HEK293 (cell line): Measurements from ENCODE around the gene GABRB2.

Experiments
- ATF2 ChIP-seq: fragments of 450-650 bp; formaldehyde crosslinking; IDR thresholded peaks from 2 replicates; pipeline ENCODE4 v1.5.1; 2016; ENCODE audit warnings: missing biosample characterization, missing genetic modification characterization, low read depth
- REST ChIP-seq: fragments of 450-650 bp; formaldehyde crosslinking; IDR thresholded peaks from 2 replicates; pipeline ENCODE4 v1.5.1; 2016; ENCODE audit warnings: missing biosample characterization, missing genetic modification characterization
- ZNF214 ChIP-seq: fragments of 450-650 bp; formaldehyde crosslinking; IDR thresholded peaks from 2 replicates; pipeline ENCODE4 v1.5.1; 2017; ENCODE audit warnings: missing biosample characterization, mild to moderate bottlenecking, missing genetic modification characterization, borderline replicate concordance
- ZNF280D ChIP-seq: fragments of 450-650 bp; formaldehyde crosslinking; IDR thresholded peaks from 2 replicates; pipeline ENCODE4 v1.5.1; 2016; ENCODE audit warnings: missing biosample characterization, missing genetic modification characterization
- ZNF311 ChIP-seq: fragments of 450-650 bp; formaldehyde crosslinking; IDR thresholded peaks from 2 replicates; pipeline ENCODE4 v1.5.1; 2017; ENCODE audit warnings: missing biosample characterization, missing genetic modification characterization, borderline replicate concordance
- ZNF394 ChIP-seq: fragments of 450-650 bp; formaldehyde crosslinking; IDR thresholded peaks from 2 replicates; pipeline ENCODE4 v1.5.1; 2016; ENCODE audit warnings: missing biosample characterization, missing genetic modification characterization, mild to moderate bottlenecking, moderate library complexity, borderline replicate concordance
- ZNF580 ChIP-seq: fragments of 450-650 bp; formaldehyde crosslinking; IDR thresholded peaks from 2 replicates; pipeline ENCODE4 v1.5.1; 2016; ENCODE audit warnings: missing biosample characterization, missing genetic modification characterization
- ZNF610 ChIP-seq: fragments of 450-650 bp; formaldehyde crosslinking; IDR thresholded peaks from 2 replicates; pipeline ENCODE4 v1.5.1; 2016; ENCODE audit warnings: missing biosample characterization, missing genetic modification characterization, borderline replicate concordance
- ZNF677 ChIP-seq: fragments of 450-650 bp; IDR thresholded peaks from 2 replicates; pipeline ENCODE4 v1.5.0; 2018; ENCODE audit warnings: missing biosample characterization, mild to moderate bottlenecking, missing genetic modification characterization, moderate library complexity
- ZNF792 ChIP-seq: fragments of 450-650 bp; formaldehyde crosslinking; IDR thresholded peaks from 2 replicates; pipeline ENCODE4 v1.5.1; 2016; ENCODE audit warnings: missing biosample characterization, missing genetic modification characterization
- TF ChIP-seq, protein P1 (sequence below): fragments of 450-650 bp; formaldehyde crosslinking; IDR thresholded peaks from 2 replicates; pipeline ENCODE4; 2016; ENCODE audit warnings: missing biosample characterization, missing genetic modification characterization
- TF ChIP-seq, protein P2 (sequence below): fragments of 450-650 bp; formaldehyde crosslinking; IDR thresholded peaks from 2 replicates; pipeline ENCODE4 v1.5.1; 2016; ENCODE audit warnings: missing biosample characterization, missing genetic modification characterization
- TF ChIP-seq, protein P3 (sequence below): fragments of 450-650 bp; formaldehyde crosslinking; IDR thresholded peaks from 2 replicates; pipeline ENCODE4 v1.5.1; 2016; ENCODE audit warnings: missing biosample characterization, missing genetic modification characterization, borderline replicate concordance
- TF ChIP-seq, protein P4 (sequence below): fragments of 450-650 bp; formaldehyde crosslinking; IDR thresholded peaks from 2 replicates; pipeline ENCODE4 v1.5.1; 2016; ENCODE audit warnings: missing biosample characterization, missing genetic modification characterization

DNA sequence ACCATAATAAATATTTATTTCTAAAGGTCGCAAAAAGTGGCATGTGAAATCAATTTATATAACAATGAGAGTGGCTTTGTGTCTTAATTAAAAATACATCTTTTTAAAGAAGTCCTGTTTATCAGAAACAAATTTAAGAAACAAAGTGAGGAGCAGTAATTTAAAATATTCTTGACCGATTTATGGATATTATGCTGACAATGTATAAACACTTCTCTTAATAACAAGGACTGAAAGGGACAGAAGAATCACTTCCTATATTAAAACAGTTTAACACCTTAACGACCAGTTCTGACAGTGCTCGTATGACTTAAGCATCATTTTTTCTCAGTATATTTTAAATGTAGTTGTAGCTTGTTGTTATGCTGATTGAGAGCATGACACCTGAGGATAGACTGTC, 149.1 kb downstream of the GABRB2 start:
- TF ChIP-seq, protein P1, sequence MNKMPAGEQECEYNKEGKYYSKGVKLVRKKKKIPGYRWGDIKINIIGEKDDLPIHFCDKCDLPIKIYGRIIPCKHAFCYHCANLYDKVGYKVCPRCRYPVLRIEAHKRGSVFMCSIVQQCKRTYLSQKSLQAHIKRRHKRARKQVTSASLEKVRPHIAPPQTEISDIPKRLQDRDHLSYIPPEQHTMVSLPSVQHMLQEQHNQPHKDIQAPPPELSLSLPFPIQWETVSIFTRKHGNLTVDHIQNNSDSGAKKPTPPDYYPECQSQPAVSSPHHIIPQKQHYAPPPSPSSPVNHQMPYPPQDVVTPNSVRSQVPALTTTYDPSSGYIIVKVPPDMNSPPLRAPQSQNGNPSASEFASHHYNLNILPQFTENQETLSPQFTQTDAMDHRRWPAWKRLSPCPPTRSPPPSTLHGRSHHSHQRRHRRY (tag by site-specific recombination): no peak
- TF ChIP-seq, protein P2, sequence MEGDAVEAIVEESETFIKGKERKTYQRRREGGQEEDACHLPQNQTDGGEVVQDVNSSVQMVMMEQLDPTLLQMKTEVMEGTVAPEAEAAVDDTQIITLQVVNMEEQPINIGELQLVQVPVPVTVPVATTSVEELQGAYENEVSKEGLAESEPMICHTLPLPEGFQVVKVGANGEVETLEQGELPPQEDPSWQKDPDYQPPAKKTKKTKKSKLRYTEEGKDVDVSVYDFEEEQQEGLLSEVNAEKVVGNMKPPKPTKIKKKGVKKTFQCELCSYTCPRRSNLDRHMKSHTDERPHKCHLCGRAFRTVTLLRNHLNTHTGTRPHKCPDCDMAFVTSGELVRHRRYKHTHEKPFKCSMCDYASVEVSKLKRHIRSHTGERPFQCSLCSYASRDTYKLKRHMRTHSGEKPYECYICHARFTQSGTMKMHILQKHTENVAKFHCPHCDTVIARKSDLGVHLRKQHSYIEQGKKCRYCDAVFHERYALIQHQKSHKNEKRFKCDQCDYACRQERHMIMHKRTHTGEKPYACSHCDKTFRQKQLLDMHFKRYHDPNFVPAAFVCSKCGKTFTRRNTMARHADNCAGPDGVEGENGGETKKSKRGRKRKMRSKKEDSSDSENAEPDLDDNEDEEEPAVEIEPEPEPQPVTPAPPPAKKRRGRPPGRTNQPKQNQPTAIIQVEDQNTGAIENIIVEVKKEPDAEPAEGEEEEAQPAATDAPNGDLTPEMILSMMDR (tag by site-specific recombination): no peak
- no peak for TF ChIP-seq ZNF394
- no peak for TF ChIP-seq ZNF677 (tag by site-specific recombination)
- no peak for TF ChIP-seq REST
- TF ChIP-seq, protein P3, sequence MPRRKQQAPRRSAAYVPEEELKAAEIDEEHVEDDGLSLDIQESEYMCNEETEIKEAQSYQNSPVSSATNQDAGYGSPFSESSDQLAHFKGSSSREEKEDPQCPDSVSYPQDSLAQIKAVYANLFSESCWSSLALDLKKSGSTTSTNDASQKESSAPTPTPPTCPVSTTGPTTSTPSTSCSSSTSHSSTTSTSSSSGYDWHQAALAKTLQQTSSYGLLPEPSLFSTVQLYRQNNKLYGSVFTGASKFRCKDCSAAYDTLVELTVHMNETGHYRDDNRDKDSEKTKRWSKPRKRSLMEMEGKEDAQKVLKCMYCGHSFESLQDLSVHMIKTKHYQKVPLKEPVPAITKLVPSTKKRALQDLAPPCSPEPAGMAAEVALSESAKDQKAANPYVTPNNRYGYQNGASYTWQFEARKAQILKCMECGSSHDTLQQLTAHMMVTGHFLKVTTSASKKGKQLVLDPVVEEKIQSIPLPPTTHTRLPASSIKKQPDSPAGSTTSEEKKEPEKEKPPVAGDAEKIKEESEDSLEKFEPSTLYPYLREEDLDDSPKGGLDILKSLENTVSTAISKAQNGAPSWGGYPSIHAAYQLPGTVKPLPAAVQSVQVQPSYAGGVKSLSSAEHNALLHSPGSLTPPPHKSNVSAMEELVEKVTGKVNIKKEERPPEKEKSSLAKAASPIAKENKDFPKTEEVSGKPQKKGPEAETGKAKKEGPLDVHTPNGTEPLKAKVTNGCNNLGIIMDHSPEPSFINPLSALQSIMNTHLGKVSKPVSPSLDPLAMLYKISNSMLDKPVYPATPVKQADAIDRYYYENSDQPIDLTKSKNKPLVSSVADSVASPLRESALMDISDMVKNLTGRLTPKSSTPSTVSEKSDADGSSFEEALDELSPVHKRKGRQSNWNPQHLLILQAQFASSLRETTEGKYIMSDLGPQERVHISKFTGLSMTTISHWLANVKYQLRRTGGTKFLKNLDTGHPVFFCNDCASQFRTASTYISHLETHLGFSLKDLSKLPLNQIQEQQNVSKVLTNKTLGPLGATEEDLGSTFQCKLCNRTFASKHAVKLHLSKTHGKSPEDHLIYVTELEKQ (tag by site-specific recombination): no peak
- no peak for TF ChIP-seq ZNF311 (tag by site-specific recombination)
- TF ChIP-seq, protein P4, sequence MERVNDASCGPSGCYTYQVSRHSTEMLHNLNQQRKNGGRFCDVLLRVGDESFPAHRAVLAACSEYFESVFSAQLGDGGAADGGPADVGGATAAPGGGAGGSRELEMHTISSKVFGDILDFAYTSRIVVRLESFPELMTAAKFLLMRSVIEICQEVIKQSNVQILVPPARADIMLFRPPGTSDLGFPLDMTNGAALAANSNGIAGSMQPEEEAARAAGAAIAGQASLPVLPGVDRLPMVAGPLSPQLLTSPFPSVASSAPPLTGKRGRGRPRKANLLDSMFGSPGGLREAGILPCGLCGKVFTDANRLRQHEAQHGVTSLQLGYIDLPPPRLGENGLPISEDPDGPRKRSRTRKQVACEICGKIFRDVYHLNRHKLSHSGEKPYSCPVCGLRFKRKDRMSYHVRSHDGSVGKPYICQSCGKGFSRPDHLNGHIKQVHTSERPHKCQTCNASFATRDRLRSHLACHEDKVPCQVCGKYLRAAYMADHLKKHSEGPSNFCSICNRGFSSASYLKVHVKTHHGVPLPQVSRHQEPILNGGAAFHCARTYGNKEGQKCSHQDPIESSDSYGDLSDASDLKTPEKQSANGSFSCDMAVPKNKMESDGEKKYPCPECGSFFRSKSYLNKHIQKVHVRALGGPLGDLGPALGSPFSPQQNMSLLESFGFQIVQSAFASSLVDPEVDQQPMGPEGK (tag by site-specific recombination): no peak
- no peak for TF ChIP-seq ATF2 (tag by site-specific recombination)
- TF ChIP-seq ZNF214 (tag by site-specific recombination): no peak
- no peak for TF ChIP-seq ZNF610 (tag by site-specific recombination)
- no peak for TF ChIP-seq ZNF280D
- no peak for TF ChIP-seq ZNF580 (tag by site-specific recombination)
- TF ChIP-seq ZNF792: no peak
